H1 (cell line): ENCODE data around the gene RPS4Y2. TPM values are rescaled to one million over a fixed set of nuclear protein-coding genes. Genes with fewer than 3 reads are reported as not detected.

Experiments
- BCL11A ChIP-seq, 2 experiments: IDR thresholded peaks; one replicate each; pipeline ENCODE4 v1.6.1; 2011; ENCODE audit warnings: low read depth in 2 of 2, low read length in 2 of 2, mild to moderate bottlenecking in 2 of 2
- CHD2 ChIP-seq: IDR thresholded peaks from 2 replicates; pipeline ENCODE4 v1.6.1; 2012; ENCODE audit warnings: low read length, improper control_type of control experiment
- KDM5A ChIP-seq: fragments of 200-600 bp; IDR thresholded peaks from 2 replicates; pipeline ENCODE4 v1.7.1; 2012; ENCODE audit warnings: mild to moderate bottlenecking, low read length, inconsistent platforms, mixed read lengths
- NANOG ChIP-seq: IDR thresholded peaks from 2 replicates; pipeline ENCODE4 v1.6.1; 2011; ENCODE audit warnings: low read length, low read depth, mild to moderate bottlenecking, inconsistent platforms; ENCODE audit not compliant: insufficient read depth, poor library complexity, severe bottlenecking
- PHF8 ChIP-seq: fragments of 200-600 bp; sonication (generic); conservative IDR thresholded peaks from 2 replicates; pipeline ENCODE4 v1.7.1; 2012; ENCODE audit warnings: low read depth, mild to moderate bottlenecking, inconsistent platforms, low read length, moderate library complexity
- POLR2AphosphoS5 ChIP-seq: IDR thresholded peaks from 2 replicates; pipeline ENCODE4 v1.6.1; 2011; ENCODE audit warnings: low read depth, low read length
- RXRA ChIP-seq: IDR thresholded peaks from 2 replicates; pipeline ENCODE4 v1.6.1; 2011; ENCODE audit warnings: low read depth, mild to moderate bottlenecking, low read length, moderate library complexity; ENCODE audit not compliant: insufficient read depth
- SAP30 ChIP-seq: fragments of 300-600 bp; sonication (generic); IDR thresholded peaks from 2 replicates; pipeline ENCODE4 v1.7.1; 2012; ENCODE audit warnings: low read length, moderate library complexity, mild to moderate bottlenecking, inconsistent platforms; ENCODE audit not compliant: insufficient read depth, insufficient replicate concordance
- SP4 ChIP-seq: IDR thresholded peaks from 2 replicates; pipeline ENCODE4 v1.6.1; 2012; ENCODE audit warnings: low read length, inconsistent platforms
- polyA plus RNA-seq, 7 experiments: library from polyadenylated mRNA; depleted of rRNA in 3 of 7; stranded (reverse) in 5 of 7; unstranded in 2 of 7; fragments of >200 nt in 5 of 7; fragments of 200-250 nt in 2 of 7; gene quantifications; 1 replicate in 5 of 7; 2 replicates in 1 of 7; 4 replicates in 1 of 7; pipeline versions ENCODE4 v1.2.1 to v1.2.3, GENCODE V29; 2011 to 2013; ENCODE audit warnings: missing spikeins in 2 of 7, mixed read lengths in 2 of 7
- total RNA-seq: library from RNA; stranded (reverse); fragmentation: NEBNext Ultra II Directional; extraction: Animal tissue kit (Norgen Biotek cat#: 25700); gene quantifications from 2 replicates; pipeline ENCODE4 v1.2.1, GENCODE V29; 2021
- TF ChIP-seq, protein P1 (sequence below): IDR thresholded peaks from 2 replicates; pipeline ENCODE4 v1.6.1; 2011; ENCODE audit warnings: low read depth, mild to moderate bottlenecking, low read length; ENCODE audit not compliant: insufficient read depth

Gene RPS4Y2
- total and polyA plus RNA-seq, 2 of the 8 experiments (the other 6 are each of a cell fraction or from before 2014, with no cell fraction given): not detected

DNA sequence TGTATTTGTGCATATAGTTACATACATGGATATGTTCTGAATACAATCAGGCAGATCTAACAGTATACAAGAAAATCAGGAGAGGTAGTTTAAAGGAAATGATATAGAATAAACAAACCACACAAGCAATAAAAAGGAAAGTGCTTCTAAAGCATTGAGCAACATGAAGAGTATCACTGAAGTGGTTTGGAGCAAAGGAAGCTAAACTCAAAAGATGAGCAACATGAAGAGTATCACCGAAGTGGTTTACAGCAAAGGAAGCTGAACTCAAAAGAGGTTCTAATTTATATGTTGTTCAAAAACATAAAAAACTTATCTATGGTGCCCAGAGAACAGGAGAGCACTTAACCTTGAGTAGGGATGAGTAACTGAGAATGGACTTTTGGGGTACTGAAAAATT is 29.1 kb downstream of the RPS4Y2 start (continued):
- no peak for TF ChIP-seq SAP30
- no peak for TF ChIP-seq CHD2
- TF ChIP-seq PHF8: no peak
- no peak for TF ChIP-seq BCL11A (IDR thresholded peaks at IDR 0.05; ENCODE audit: low read depth in 2 of 2, low read length in 2 of 2)
- TF ChIP-seq RXRA: no peak
- no peak for TF ChIP-seq NANOG
- no peak for TF ChIP-seq KDM5A
- no peak for TF ChIP-seq POLR2AphosphoS5
- no peak for TF ChIP-seq SP4
- TF ChIP-seq, protein P1, sequence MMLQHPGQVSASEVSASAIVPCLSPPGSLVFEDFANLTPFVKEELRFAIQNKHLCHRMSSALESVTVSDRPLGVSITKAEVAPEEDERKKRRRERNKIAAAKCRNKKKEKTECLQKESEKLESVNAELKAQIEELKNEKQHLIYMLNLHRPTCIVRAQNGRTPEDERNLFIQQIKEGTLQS: no peak
- TF ChIP-seq, all 59 proteins: peak for 0
